Thyroid gland (tissue), 4 donors: ENCODE data around the gene GPANK1. TPM values are rescaled to one million over a fixed set of nuclear protein-coding genes. Genes with fewer than 3 reads are reported as not detected.

Experiments
- DNase-seq, 2 donors: peaks; one replicate each; pipeline ENCODE4 v3.0.0-alpha.2; 2019
- H3K27ac ChIP-seq, 3 donors: fragments of 200-600 bp; sonication (generic); 1 replicate in 2 of 3; 2 replicates in 1 of 3; pipeline ENCODE4 v1.5.1; 2016 to 2019; ENCODE audit warnings: mild to moderate bottlenecking in 1 of 3, moderate library complexity in 1 of 3
- H3K27me3 ChIP-seq: fragments of 200-600 bp; sonication (generic); one replicate; pipeline ENCODE4 v1.5.1; 2019
- H3K36me3 ChIP-seq, 2 donors: fragments of 200-600 bp; sonication (generic); one replicate each; pipeline ENCODE4 v1.5.1; 2016 to 2019
- H3K4me1 ChIP-seq, 2 donors: fragments of 200-600 bp; sonication (generic); one replicate each; pipeline ENCODE4 v1.5.1; 2017 to 2019
- H3K4me3 ChIP-seq, 3 donors: fragments of 200-600 bp; sonication (generic); replicated peaks in 1 of 3; 1 replicate in 2 of 3; 2 replicates in 1 of 3; pipeline ENCODE4 v1.5.1; 2016; ENCODE audit warnings: mild to moderate bottlenecking in 1 of 3
- H3K9me3 ChIP-seq: fragments of 200-600 bp; sonication (generic); one replicate; pipeline ENCODE4 v1.5.1; 2017
- POLR2A ChIP-seq, 2 donors: fragments of 450-650 bp; IDR thresholded peaks; one replicate each; pipeline ENCODE4 v1.6.1; 2017; ENCODE audit warnings: antibody characterized with exemption in 2 of 2, mild to moderate bottlenecking in 2 of 2, moderate library complexity in 1 of 2
- WGBS, 2 donors: methylation state at CpG; one replicate each; pipeline ENCODE4 v1.1.5; 2017; 5-methylcytosine and 5-hydroxymethylcytosine counted together
- intact Hi-C: fragments of 100-400 bp; cut with DNase I; formaldehyde crosslinking; loops from one replicate; pipeline ENCODE4 v1.15.1; 2023
- total RNA-seq, 4 donors: library from RNA; depleted of rRNA; stranded (reverse); fragments of >200 nt; gene quantifications; one replicate each; pipeline ENCODE4 v1.2.3, GENCODE V29; 2016
- TF ChIP-seq, protein P1 (sequence below), 6 experiments: fragments of 200-600 bp in 3 of 6; fragments of 450-650 bp in 3 of 6; sonication (generic) in 3 of 6; IDR thresholded peaks; one replicate each; pipeline ENCODE4 v1.5.1; 2016 to 2019; ENCODE audit warnings: antibody characterized with exemption in 6 of 6, mild to moderate bottlenecking in 2 of 6, inconsistent platforms in 1 of 6, moderate library complexity in 1 of 6

Gene GPANK1
- total RNA-seq, 4 donors from 2014 or later, result 15.7 to 23.2 (median 22.1) TPM

DNA sequence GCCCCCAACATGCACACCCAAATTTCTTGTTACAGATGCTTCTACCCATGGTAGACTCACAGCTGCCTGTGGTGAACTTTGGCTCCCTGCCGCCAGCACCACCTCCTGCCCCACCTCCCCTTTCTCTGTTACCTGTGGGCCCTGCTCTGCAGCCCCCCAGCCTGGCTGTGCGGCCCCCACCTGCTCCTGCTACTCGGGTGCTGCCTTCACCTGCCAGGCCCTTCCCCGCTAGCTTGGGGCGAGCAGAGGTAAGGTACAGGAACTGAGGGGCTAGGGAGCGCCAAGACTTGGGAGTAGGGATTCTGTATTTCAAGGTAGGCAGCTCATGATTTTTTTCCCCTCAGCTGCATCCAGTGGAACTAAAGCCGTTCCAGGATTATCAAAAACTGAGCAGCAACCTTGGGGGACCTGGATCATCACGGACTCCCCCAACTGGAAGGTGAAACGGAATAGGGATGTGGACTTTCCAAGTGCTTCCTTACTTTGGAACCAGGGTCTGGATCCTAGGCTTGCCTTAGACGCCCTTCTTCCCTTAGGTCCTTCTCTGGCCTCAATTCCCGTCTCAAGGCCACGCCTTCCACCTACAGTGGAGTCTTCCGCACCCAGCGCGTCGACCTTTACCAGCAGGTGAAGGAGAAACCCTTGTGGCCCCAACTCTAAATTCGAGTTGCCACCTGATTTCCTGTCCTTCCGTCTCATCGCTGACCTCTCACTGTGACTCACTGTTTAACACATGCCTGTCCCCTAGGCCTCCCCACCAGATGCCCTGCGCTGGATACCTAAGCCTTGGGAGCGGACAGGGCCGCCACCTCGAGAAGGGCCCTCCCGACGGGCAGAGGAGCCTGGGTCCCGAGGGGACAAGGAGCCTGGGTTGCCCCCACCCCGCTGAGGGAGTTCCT lies 27.9 kb downstream of the GPANK1 start:
- TF ChIP-seq, protein P1, sequence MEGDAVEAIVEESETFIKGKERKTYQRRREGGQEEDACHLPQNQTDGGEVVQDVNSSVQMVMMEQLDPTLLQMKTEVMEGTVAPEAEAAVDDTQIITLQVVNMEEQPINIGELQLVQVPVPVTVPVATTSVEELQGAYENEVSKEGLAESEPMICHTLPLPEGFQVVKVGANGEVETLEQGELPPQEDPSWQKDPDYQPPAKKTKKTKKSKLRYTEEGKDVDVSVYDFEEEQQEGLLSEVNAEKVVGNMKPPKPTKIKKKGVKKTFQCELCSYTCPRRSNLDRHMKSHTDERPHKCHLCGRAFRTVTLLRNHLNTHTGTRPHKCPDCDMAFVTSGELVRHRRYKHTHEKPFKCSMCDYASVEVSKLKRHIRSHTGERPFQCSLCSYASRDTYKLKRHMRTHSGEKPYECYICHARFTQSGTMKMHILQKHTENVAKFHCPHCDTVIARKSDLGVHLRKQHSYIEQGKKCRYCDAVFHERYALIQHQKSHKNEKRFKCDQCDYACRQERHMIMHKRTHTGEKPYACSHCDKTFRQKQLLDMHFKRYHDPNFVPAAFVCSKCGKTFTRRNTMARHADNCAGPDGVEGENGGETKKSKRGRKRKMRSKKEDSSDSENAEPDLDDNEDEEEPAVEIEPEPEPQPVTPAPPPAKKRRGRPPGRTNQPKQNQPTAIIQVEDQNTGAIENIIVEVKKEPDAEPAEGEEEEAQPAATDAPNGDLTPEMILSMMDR (IDR thresholded peaks at IDR 0.05), result no peak
- no peak for TF ChIP-seq POLR2A (IDR thresholded peaks at IDR 0.05)
- DNase-seq, result no peak
- WGBS, 2 donors, result 88 to 89% methylated on average over 27 of the region's 27 CpGs
- H3K4me1 ChIP-seq, result no peaks in the 10 kb centered on the region
- peaks cover 88 to 93% of the 10 kb centered on the region in 2 donors for H3K36me3 ChIP-seq
- no peaks in the 10 kb centered on the region for H3K27me3 ChIP-seq
- no peak overlapping the region for H3K27ac ChIP-seq
- H3K9me3 ChIP-seq, result no peaks in the 10 kb centered on the region
- intact Hi-C loops, result no loop called here
- no peak overlapping the region for H3K4me3 ChIP-seq

DNA sequence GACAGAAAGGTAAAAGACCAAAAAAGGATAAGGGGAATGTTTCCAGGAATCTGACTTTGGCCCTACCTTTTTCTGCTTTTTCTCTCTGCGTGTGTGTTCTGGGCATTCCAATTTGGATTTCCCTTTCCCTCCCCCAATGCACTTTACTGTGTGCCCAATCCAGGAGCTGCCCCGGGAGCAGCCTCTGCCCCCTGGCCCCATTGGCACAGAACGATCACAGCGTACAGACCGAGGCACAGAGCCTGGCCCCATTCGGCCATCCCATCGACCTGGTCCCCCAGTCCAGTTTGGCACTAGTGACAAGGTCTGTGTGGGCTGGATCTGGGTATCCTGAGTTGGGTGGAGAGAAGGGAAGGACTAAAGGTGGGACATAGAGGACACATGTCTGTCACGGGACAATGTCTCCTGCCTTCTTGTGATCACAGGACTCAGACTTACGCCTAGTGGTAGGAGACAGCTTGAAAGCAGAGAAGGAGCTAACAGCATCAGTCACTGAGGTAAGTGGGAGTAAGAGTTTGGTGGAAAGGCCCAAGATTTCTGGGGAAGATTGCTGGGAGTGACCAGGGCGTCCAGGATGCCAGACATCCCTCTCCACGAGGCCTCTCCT lies 29.7 kb downstream of the GPANK1 start:
- Histone ChIP-seq H3K27ac (no peak overlapping the region), H3K9me3 (no peaks in the 10 kb centered on the region), H3K27me3 (no peaks in the 10 kb centered on the region), H3K4me3 (no peak overlapping the region), H3K36me3 (peaks cover 87 to 93% of the 10 kb centered on the region in 2 donors), H3K4me1 (no peaks in the 10 kb centered on the region)
- intact Hi-C loops, result no loop called here
- TF ChIP-seq POLR2A (IDR thresholded peaks at IDR 0.05), result no peak
- TF ChIP-seq, protein P1 (IDR thresholded peaks at IDR 0.05), result no peak
- DNase-seq, result no peak
- WGBS, 2 donors, result 80 to 87% methylated on average over 10 to 11 of the region's 11 CpGs

DNA sequence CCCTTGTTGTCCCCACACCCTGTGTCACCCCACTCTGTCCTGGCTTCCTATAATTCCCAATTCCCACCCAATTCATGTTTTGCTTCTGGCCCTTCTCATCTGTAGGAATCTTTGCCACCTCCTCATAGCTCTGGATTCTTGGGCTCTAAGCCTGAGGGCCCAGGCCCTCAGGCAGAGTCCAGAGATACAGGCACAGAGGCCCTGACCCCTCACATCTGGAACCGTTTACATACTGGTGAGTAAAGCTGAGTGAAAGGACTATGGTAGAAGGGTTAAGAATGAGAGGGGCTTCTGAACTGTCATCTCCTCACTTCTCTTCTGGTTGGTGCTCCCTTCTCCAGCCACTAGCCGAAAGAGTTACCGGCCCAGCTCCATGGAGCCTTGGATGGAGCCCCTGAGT lies 30.7 kb downstream of the GPANK1 start:
- peaks cover 87 to 93% of the 10 kb centered on the region in 2 donors for H3K36me3 ChIP-seq
- H3K27me3 ChIP-seq, result no peaks in the 10 kb centered on the region
- intact Hi-C loops, result no loop called here
- DNase-seq, result no peak
- H3K4me3 ChIP-seq, result no peak overlapping the region
- H3K27ac ChIP-seq, result no peak overlapping the region
- H3K9me3 ChIP-seq, result no peaks in the 10 kb centered on the region
- 91 to 94% methylated on average over 3 of the region's 3 CpGs for WGBS, 2 donors
- no peaks in the 10 kb centered on the region for H3K4me1 ChIP-seq
- TF ChIP-seq POLR2A (IDR thresholded peaks at IDR 0.05), result no peak
- TF ChIP-seq, protein P1 (IDR thresholded peaks at IDR 0.05), result no peak

DNA sequence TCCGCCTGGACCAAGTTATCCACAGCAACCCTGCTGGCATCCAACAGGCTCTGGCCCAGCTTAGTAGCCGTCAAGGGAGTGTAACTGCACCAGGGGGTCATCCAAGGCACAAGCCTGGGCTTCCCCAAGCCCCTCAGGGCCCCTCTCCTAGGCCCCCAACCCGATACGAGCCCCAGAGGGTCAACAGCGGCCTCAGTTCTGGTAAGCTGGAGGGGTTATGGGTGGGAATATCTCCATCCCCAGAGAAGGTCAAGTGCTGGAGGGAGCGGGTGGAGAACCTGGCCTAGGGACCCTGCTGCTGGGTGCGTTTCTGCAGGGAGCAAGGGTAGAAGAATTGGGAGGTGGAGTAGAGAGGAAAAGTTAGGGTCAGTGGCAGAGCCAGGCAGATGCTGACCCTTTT lies 31.4 kb downstream of the GPANK1 start:
- Histone ChIP-seq H3K27me3 (no peaks in the 10 kb centered on the region), H3K4me1 (no peaks in the 10 kb centered on the region), H3K4me3 (no peak overlapping the region), H3K36me3 (peaks cover 88 to 96% of the 10 kb centered on the region in 2 donors), H3K27ac (no peak overlapping the region), H3K9me3 (no peaks in the 10 kb centered on the region)
- intact Hi-C loops, result no loop called here
- TF ChIP-seq, protein P1 (IDR thresholded peaks at IDR 0.05), result no peak
- no peak for TF ChIP-seq POLR2A (IDR thresholded peaks at IDR 0.05)
- WGBS, 2 donors, result 84 to 93% methylated on average over 6 to 7 of the region's 7 CpGs
- no peak for DNase-seq
